CD14-positive monocyte (primary cell): ENCODE measurements around the gene RPL15. TPM values are rescaled to one million over a fixed set of nuclear protein-coding genes. Genes with fewer than 3 reads are reported as not detected.

Experiments
- DNase-seq, 3 donors: peaks; one replicate each; pipeline ENCODE4 v3.0.0-alpha.2; 2011 to 2022
- H2AFZ ChIP-seq: 2 replicates; pipeline ENCODE4 v1.6.0; 2012; ENCODE audit warnings: mild to moderate bottlenecking, low read depth, low read length, inconsistent platforms; ENCODE audit not compliant: insufficient read depth, poor library complexity, severe bottlenecking
- H3K27ac ChIP-seq, 2 donors: 1 replicate in 1 of 2; 2 replicates in 1 of 2; pipeline ENCODE4 v1.5.1; 2012 to 2013; ENCODE audit warnings: low read length in 2 of 2, control low read depth in 1 of 2, inconsistent platforms in 1 of 2, low read depth in 1 of 2, mild to moderate bottlenecking in 1 of 2
- H3K27me3 ChIP-seq, 2 donors: one replicate each; pipeline versions ENCODE4 v1.6.0 to v1.6.1; 2011 to 2013; ENCODE audit warnings: low read length in 2 of 2; ENCODE audit not compliant: control insufficient read depth in 2 of 2, insufficient read depth in 2 of 2
- H3K36me3 ChIP-seq, 2 donors: replicated peaks in 1 of 2; 1 replicate in 1 of 2; 2 replicates in 1 of 2; pipeline versions ENCODE4 v1.5.1 to v1.6.1; 2012 to 2013; ENCODE audit warnings: low read length in 2 of 2, control low read depth in 1 of 2, inconsistent platforms in 1 of 2, mild to moderate bottlenecking in 1 of 2; ENCODE audit not compliant: insufficient read depth in 2 of 2, control insufficient read depth in 1 of 2
- H3K4me1 ChIP-seq, 2 donors: 1 replicate in 1 of 2; 2 replicates in 1 of 2; pipeline versions ENCODE4 v1.5.1 to v1.6.1; 2012 to 2013; ENCODE audit warnings: low read length in 2 of 2, control low read depth in 1 of 2, inconsistent platforms in 1 of 2, mild to moderate bottlenecking in 1 of 2, moderate library complexity in 1 of 2; ENCODE audit not compliant: insufficient read depth in 2 of 2, control insufficient read depth in 1 of 2
- H3K4me2 ChIP-seq: replicated peaks from 2 replicates; pipeline ENCODE3; 2012; ENCODE audit warnings: low read length, moderate library complexity, mild to moderate bottlenecking; ENCODE audit not compliant: poor library complexity, severe bottlenecking; ENCODE audit errors: extremely low read depth
- H3K4me3 ChIP-seq, 3 experiments: fragments of 200-600 bp in 1 of 3; sonication (generic) in 1 of 3; replicated peaks in 1 of 3; 1 replicate in 2 of 3; 2 replicates in 1 of 3; pipeline ENCODE4 v1.5.1; 2011 to 2013; ENCODE audit warnings: low read length in 3 of 3, mild to moderate bottlenecking in 3 of 3, control low read depth in 2 of 3, low read depth in 2 of 3, inconsistent platforms in 1 of 3, moderate library complexity in 1 of 3
- H3K79me2 ChIP-seq: 2 replicates; pipeline ENCODE4 v1.6.0; 2012; ENCODE audit warnings: mild to moderate bottlenecking, control low read depth, inconsistent platforms, low read length, moderate library complexity; ENCODE audit not compliant: insufficient read depth
- H3K9ac ChIP-seq: 2 replicates; pipeline ENCODE4 v1.6.0; 2017; ENCODE audit warnings: low read length, mild to moderate bottlenecking; ENCODE audit not compliant: insufficient read depth, poor library complexity, severe bottlenecking
- H3K9me3 ChIP-seq, 2 donors: replicated peaks in 1 of 2; 1 replicate in 1 of 2; 2 replicates in 1 of 2; pipeline versions ENCODE4 v1.5.1 to v1.6.1; 2012 to 2013; ENCODE audit warnings: low read length in 2 of 2, control low read depth in 1 of 2; ENCODE audit not compliant: control insufficient read depth in 1 of 2, insufficient read depth in 1 of 2
- H4K20me1 ChIP-seq: 2 replicates; pipeline ENCODE4 v1.6.0; 2012; ENCODE audit warnings: mild to moderate bottlenecking, low read length, control low read depth, moderate library complexity; ENCODE audit not compliant: insufficient read depth
- H3K27ac Mint-ChIP-seq, 7 donors: one replicate each; pipeline ENCODE4 v1.8.0; 2020; ENCODE audit warnings: mild to moderate bottlenecking in 7 of 7, mixed read lengths in 7 of 7, moderate library complexity in 6 of 7, inconsistent platforms in 2 of 7
- H3K27me3 Mint-ChIP-seq, 3 donors: one replicate each; pipeline ENCODE4 v1.8.0; 2021 to 2022; ENCODE audit warnings: low read depth in 3 of 3, mild to moderate bottlenecking in 3 of 3, mixed read lengths in 3 of 3, moderate library complexity in 3 of 3, inconsistent platforms in 1 of 3
- H3K36me3 Mint-ChIP-seq, 2 donors: one replicate each; pipeline ENCODE4 v1.8.0; 2020; ENCODE audit warnings: mixed read lengths in 2 of 2, inconsistent platforms in 1 of 2, mild to moderate bottlenecking in 1 of 2
- H3K4me1 Mint-ChIP-seq: one replicate; pipeline ENCODE4 v1.8.0; 2020; ENCODE audit warnings: mild to moderate bottlenecking, mixed read lengths
- H3K4me3 Mint-ChIP-seq, 2 donors: one replicate each; pipeline ENCODE4 v1.8.0; 2020; ENCODE audit warnings: mild to moderate bottlenecking in 2 of 2, mixed read lengths in 2 of 2, moderate library complexity in 1 of 2
- H3K9me3 Mint-ChIP-seq, 7 donors: one replicate each; pipeline ENCODE4 v1.8.0; 2020 to 2022; ENCODE audit warnings: mixed read lengths in 7 of 7, mild to moderate bottlenecking in 6 of 7, moderate library complexity in 6 of 7, inconsistent platforms in 2 of 7
- CTCF ChIP-seq: fragments of 200-600 bp; IDR thresholded peaks from one replicate; pipeline ENCODE4 v1.8.0; 2022; ENCODE audit warnings: antibody characterized with exemption, mild to moderate bottlenecking
- WGBS: methylation state at CpG from one replicate; pipeline ENCODE4 v1.1.5; 2013; ENCODE audit warnings: missing lambda C conversion rate; ENCODE audit not compliant: insufficient coverage; 5-methylcytosine and 5-hydroxymethylcytosine counted together
- intact Hi-C, 2 donors: fragments of 100-400 bp; cut with micrococcal nuclease; formaldehyde crosslinking; loops; one replicate each; pipeline versions ENCODE4 v1.15.0 to v1.15.1; 2023
- polyA plus RNA-seq, 3 donors: library from polyadenylated mRNA; depleted of rRNA in 1 of 3; unstranded in 2 of 3; stranded (reverse) in 1 of 3; fragments of 300-500 nt in 2 of 3; fragments of >200 nt in 1 of 3; fragmentation: Illumina TruSeq in 2 of 3; gene quantifications; 1 replicate in 2 of 3; 2 replicates in 1 of 3; pipeline ENCODE4 v1.2.3, GENCODE V29; 2012 to 2021

RPL15 gene
- polyA plus RNA-seq, 3 donors, result 2,510 to 3,161 (median 2,781) TPM

GRCh38 chr3:23895181-23895580 lies 21.8 kb upstream of the RPL15 start:
- Mint-ChIP-seq H3K4me3 (no peak overlapping the region), H3K27me3 (peaks cover 0 to 3% (median 2%) of the 10 kb centered on the region in 3 donors), H3K4me1 (no peaks in the 10 kb centered on the region), H3K27ac (peak overlapping the region in 1 of 7 donors; percentile 2), H3K9me3 (no peaks in the 10 kb centered on the region), H3K36me3 (peaks cover 44 to 53% of the 10 kb centered on the region in 2 donors)
- H3K36me3 ChIP-seq, result peaks cover 15 to 63% of the 10 kb centered on the region in 2 donors
- 100% methylated on average over 4 of the region's 4 CpGs for WGBS
- H3K27me3 ChIP-seq, result no peaks in the 10 kb centered on the region
- H3K4me2 ChIP-seq, result no peak overlapping the region
- H3K27ac ChIP-seq, result no peak overlapping the region
- intact Hi-C loops, result no loop called here
- H3K4me1 ChIP-seq, result no peaks in the 10 kb centered on the region
- no peak overlapping the region for H3K9ac ChIP-seq
- no peaks in the 10 kb centered on the region for H3K9me3 ChIP-seq
- no peak for DNase-seq
- no peak for TF ChIP-seq CTCF
- H3K79me2 ChIP-seq, result no peaks in the 10 kb centered on the region
- peaks cover 7% of the 10 kb centered on the region for H4K20me1 ChIP-seq
- no peak overlapping the region for H2AFZ ChIP-seq
- no peak overlapping the region for H3K4me3 ChIP-seq

- Mint-ChIP-seq H3K4me1 (no peaks in the 10 kb centered on the region), H3K9me3 (peaks cover 0 to 2% (median 0%) of the 10 kb centered on the region in 7 donors), H3K36me3 (peaks cover 31 to 34% of the 10 kb centered on the region in 2 donors), H3K4me3 (no peak overlapping the region), H3K27me3 (peaks cover 0 to 1% (median 0%) of the 10 kb centered on the region in 3 donors), H3K27ac (no peak overlapping the region)
- H4K20me1 ChIP-seq, result no peaks in the 10 kb centered on the region
- 86% methylated on average over 4 of the region's 6 CpGs for WGBS
- intact Hi-C loops, result no loop called here
- H3K79me2 ChIP-seq, result no peaks in the 10 kb centered on the region
- H3K36me3 ChIP-seq, result peaks cover 12 to 22% of the 10 kb centered on the region in 2 donors
- no peak overlapping the region for H3K27ac ChIP-seq
- no peaks in the 10 kb centered on the region for H3K27me3 ChIP-seq
- no peak for TF ChIP-seq CTCF
- H2AFZ ChIP-seq, result no peak overlapping the region
- H3K9ac ChIP-seq, result no peak overlapping the region
- no peak overlapping the region for H3K4me3 ChIP-seq
- DNase-seq, result no peak
- no peaks in the 10 kb centered on the region for H3K9me3 ChIP-seq
- no peak overlapping the region for H3K4me2 ChIP-seq
- H3K4me1 ChIP-seq, result no peaks in the 10 kb centered on the region
These were observed 16.2 kb upstream of the RPL15 start for GRCh38 chr3:23900744-23901143.
